IPS-20b (cell line): ENCODE results near the gene RPS6KA2.

Experiments
- H3K27ac ChIP-seq: one replicate; pipeline ENCODE4 v1.5.1; 2013; ENCODE audit warnings: low read length
- H3K27me3 ChIP-seq: 2 replicates; pipeline ENCODE4 v1.6.1; 2013; ENCODE audit warnings: mild to moderate bottlenecking, low read length, inconsistent platforms; ENCODE audit not compliant: insufficient read depth
- H3K36me3 ChIP-seq: 2 replicates; pipeline ENCODE4 v1.6.1; 2013; ENCODE audit warnings: low read depth, mild to moderate bottlenecking, inconsistent platforms, low read length, moderate library complexity; ENCODE audit not compliant: insufficient read depth
- H3K4me1 ChIP-seq: 2 replicates; pipeline ENCODE4 v1.6.1; 2013; ENCODE audit warnings: mild to moderate bottlenecking, control low read depth, inconsistent platforms, low read length, moderate library complexity; ENCODE audit not compliant: insufficient read depth
- H3K4me3 ChIP-seq: 2 replicates; pipeline ENCODE4 v1.5.1; 2013; ENCODE audit warnings: mild to moderate bottlenecking, low read length, inconsistent platforms
- H3K9ac ChIP-seq: 2 replicates; pipeline ENCODE4 v1.6.1; 2013; ENCODE audit warnings: low read depth, mild to moderate bottlenecking, inconsistent platforms, low read length, moderate library complexity
- H3K9me3 ChIP-seq: 2 replicates; pipeline ENCODE4 v1.6.1; 2013; ENCODE audit warnings: mild to moderate bottlenecking, low read depth, low read length, inconsistent platforms; ENCODE audit not compliant: insufficient read depth

RPS6KA2 gene

GRCh38 chr6:166573511-166574216 is 53.4 kb downstream of the RPS6KA2 start:
- Histone ChIP-seq H3K27me3 (no peaks in the 10 kb centered on the region), H3K4me1 (peaks cover 17% of the 10 kb centered on the region; the same call in 1 of the 2 replicates), H3K36me3 (no peaks in the 10 kb centered on the region), H3K9me3 (peaks cover 10% of the 10 kb centered on the region; the same call in 1 of the 2 replicates), H3K9ac (peak overlapping the region; percentile 16; the same call in 1 of the 2 replicates), H3K4me3 (no peak overlapping the region), H3K27ac (no peak overlapping the region)

- peaks cover 17% of the 10 kb centered on the region; the same call in 1 of the 2 replicates for H3K4me1 ChIP-seq
- no peaks in the 10 kb centered on the region for H3K27me3 ChIP-seq
- H3K36me3 ChIP-seq, result no peaks in the 10 kb centered on the region
- peaks cover 10% of the 10 kb centered on the region; the same call in 1 of the 2 replicates for H3K9me3 ChIP-seq
- H3K27ac ChIP-seq, result no peak overlapping the region
- H3K4me3 ChIP-seq, result peak overlapping the region; percentile 10; the same call in 1 of the 2 replicates
- H3K9ac ChIP-seq, result peak overlapping the region; percentile 45; the same call in 1 of the 2 replicates
These were observed 54.4 kb downstream of the RPS6KA2 start for GRCh38 chr6:166572370-166573261.

- Histone ChIP-seq H3K36me3 (no peaks in the 10 kb centered on the region), H3K9me3 (0 out of 2 replicates have a peak, but pooled peaks cover 3% of the 10 kb centered on the region), H3K4me1 (peaks cover 17% of the 10 kb centered on the region; the same call in 1 of the 2 replicates), H3K4me3 (no peak overlapping the region), H3K27ac (peak overlapping the region; percentile 31), H3K9ac (no peak overlapping the region), H3K27me3 (no peaks in the 10 kb centered on the region)
These were observed 55.9 kb downstream of the RPS6KA2 start for GRCh38 chr6:166570929-166571713.

GRCh38 chr6:166569206-166569605 is 57.8 kb downstream of the RPS6KA2 start:
- H3K9me3 ChIP-seq, result no peaks in the 10 kb centered on the region
- peaks cover 17% of the 10 kb centered on the region; the same call in 1 of the 2 replicates for H3K4me1 ChIP-seq
- no peak overlapping the region for H3K27ac ChIP-seq
- no peak overlapping the region for H3K9ac ChIP-seq
- H3K27me3 ChIP-seq, result no peaks in the 10 kb centered on the region
- no peak overlapping the region for H3K4me3 ChIP-seq
- no peaks in the 10 kb centered on the region for H3K36me3 ChIP-seq

- Histone ChIP-seq H3K27me3 (no peaks in the 10 kb centered on the region), H3K36me3 (no peaks in the 10 kb centered on the region), H3K9me3 (no peaks in the 10 kb centered on the region), H3K4me3 (no peak overlapping the region), H3K27ac (no peak overlapping the region), H3K4me1 (peaks cover 13% of the 10 kb centered on the region; the same call in 1 of the 2 replicates), H3K9ac (no peak overlapping the region)
These were observed 59.2 kb downstream of the RPS6KA2 start for GRCh38 chr6:166567813-166568212.

GRCh38 chr6:166567107-166567506 is 59.9 kb downstream of the RPS6KA2 start:
- Histone ChIP-seq H3K36me3 (no peaks in the 10 kb centered on the region), H3K9ac (no peak overlapping the region), H3K4me1 (peaks cover 9% of the 10 kb centered on the region; the same call in 1 of the 2 replicates), H3K27me3 (no peaks in the 10 kb centered on the region), H3K9me3 (no peaks in the 10 kb centered on the region), H3K4me3 (no peak overlapping the region), H3K27ac (no peak overlapping the region)

- H3K9me3 ChIP-seq, result no peaks in the 10 kb centered on the region
- no peak overlapping the region for H3K27ac ChIP-seq
- H3K9ac ChIP-seq, result no peak overlapping the region
- no peaks in the 10 kb centered on the region for H3K36me3 ChIP-seq
- peaks cover 8% of the 10 kb centered on the region; the same call in 1 of the 2 replicates for H3K4me1 ChIP-seq
- H3K4me3 ChIP-seq, result no peak overlapping the region
- no peaks in the 10 kb centered on the region for H3K27me3 ChIP-seq
These were observed 60.7 kb downstream of the RPS6KA2 start for GRCh38 chr6:166566026-166567011.

GRCh38 chr6:166565084-166565967 is 61.7 kb downstream of the RPS6KA2 start:
- H3K27me3 ChIP-seq, result no peaks in the 10 kb centered on the region
- no peaks in the 10 kb centered on the region for H3K9me3 ChIP-seq
- H3K27ac ChIP-seq, result no peak overlapping the region

GRCh38 chr6:166563805-166564204 is 63.2 kb downstream of the RPS6KA2 start:
- no peaks in the 10 kb centered on the region for H3K27me3 ChIP-seq
- H3K4me1 ChIP-seq, result peaks cover 4% of the 10 kb centered on the region; the same call in 1 of the 2 replicates
- no peaks in the 10 kb centered on the region for H3K36me3 ChIP-seq
- no peak overlapping the region for H3K9ac ChIP-seq
- no peaks in the 10 kb centered on the region for H3K9me3 ChIP-seq
- H3K27ac ChIP-seq, result no peak overlapping the region
- H3K4me3 ChIP-seq, result no peak overlapping the region

More at GRCh38 chr6:166565084-166565967, 61.7 kb downstream of the RPS6KA2 start:
- Histone ChIP-seq H3K4me3 (no peak overlapping the region), H3K36me3 (no peaks in the 10 kb centered on the region), H3K9ac (no peak overlapping the region), H3K4me1 (peaks cover 4% of the 10 kb centered on the region; the same call in 1 of the 2 replicates)

- H3K9ac ChIP-seq, result no peak overlapping the region
These were observed 63.9 kb downstream of the RPS6KA2 start for GRCh38 chr6:166563200-166563599.

More at GRCh38 chr6:166563200-166563599, 63.9 kb downstream of the RPS6KA2 start:
- Histone ChIP-seq H3K4me3 (no peak overlapping the region), H3K4me1 (peaks cover 4% of the 10 kb centered on the region; the same call in 1 of the 2 replicates), H3K27me3 (no peaks in the 10 kb centered on the region), H3K9me3 (no peaks in the 10 kb centered on the region), H3K27ac (no peak overlapping the region), H3K36me3 (no peaks in the 10 kb centered on the region)
